SJSA1 (cell line): Measurements from ENCODE around the gene CCSER1. TPM values are rescaled to one million over a fixed set of nuclear protein-coding genes. Genes with fewer than 3 reads are reported as not detected.
"Not testable (repeated sequence)": the region's sequence is repeated elsewhere in the genome, so short reads cannot be mapped to it uniquely, and the experiment has no call there.

ENCODE experiments used
- DNase-seq, 2 experiments: peaks; one replicate each; pipeline ENCODE4 v3.0.0-alpha.2; 2015 to 2020; ENCODE audit warnings: low spot score in 2 of 2, low read depth in 1 of 2
- H3K27ac ChIP-seq: fragments of 250-450 bp; sonication (Bioruptor Pico); 2 replicates; pipeline ENCODE4 v1.5.1; 2020; ENCODE audit warnings: mild to moderate bottlenecking, moderate library complexity
- H3K27me3 ChIP-seq: fragments of 250-450 bp; sonication (Bioruptor Pico); replicated peaks from 2 replicates; pipeline ENCODE4 v1.5.1; 2020; ENCODE audit warnings: mild to moderate bottlenecking, moderate library complexity
- H3K36me3 ChIP-seq: fragments of 250-450 bp; sonication (Bioruptor Pico); 2 replicates; pipeline ENCODE4 v1.5.1; 2020; ENCODE audit warnings: mild to moderate bottlenecking
- H3K4me1 ChIP-seq: fragments of 250-450 bp; sonication (Bioruptor Pico); replicated peaks from 2 replicates; pipeline ENCODE4 v1.6.1; 2021; ENCODE audit warnings: mild to moderate bottlenecking
- H3K4me3 ChIP-seq: fragments of 250-450 bp; sonication (Bioruptor Pico); 2 replicates; pipeline ENCODE4 v1.5.1; 2020; ENCODE audit warnings: mild to moderate bottlenecking
- H3K9me3 ChIP-seq: fragments of 250-450 bp; sonication (Bioruptor Pico); replicated peaks from 2 replicates; pipeline ENCODE4 v1.5.1; 2020; ENCODE audit warnings: mild to moderate bottlenecking
- total RNA-seq: library from RNA; depleted of rRNA; stranded (reverse); fragments of >200 nt; shearing (Covaris generic); gene quantifications from 2 replicates; pipeline ENCODE4 v1.2.3, GENCODE V29; 2014

CCSER1 gene
- total RNA-seq, 1 experiment from 2014 or later, result not detected

DNA sequence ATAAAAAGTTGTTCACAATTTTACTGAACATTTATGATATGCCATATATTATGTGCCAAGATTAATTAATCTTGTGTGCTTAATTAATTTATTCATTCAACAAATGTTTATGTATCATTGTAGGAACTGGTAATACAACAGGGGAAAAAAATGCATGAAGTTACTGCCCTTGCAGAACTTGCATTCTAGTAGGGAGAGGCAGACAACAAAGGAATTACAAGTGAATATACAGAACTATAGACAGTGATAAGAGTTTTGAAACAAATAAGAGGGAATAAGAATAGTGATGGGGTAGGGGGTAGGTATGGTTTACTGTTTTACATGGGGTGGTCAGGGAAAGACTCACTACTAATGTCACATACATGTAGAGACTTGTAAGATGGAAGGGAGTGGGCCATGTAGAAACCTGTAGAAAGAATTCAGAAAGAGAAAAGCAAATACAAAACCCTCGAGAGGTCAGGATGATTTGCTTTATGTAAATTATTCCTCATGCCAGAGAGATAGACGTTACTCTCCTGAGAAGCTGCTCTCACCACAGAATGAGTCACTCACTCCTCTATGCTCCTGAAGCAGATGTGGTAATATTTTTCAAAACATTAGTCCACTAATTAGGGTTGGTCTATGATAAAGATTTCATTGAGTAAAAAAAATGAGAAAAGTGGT is 1321.6 kb downstream of the CCSER1 start:
- H3K4me1 ChIP-seq, result no peaks in the 10 kb centered on the region
- H3K4me3 ChIP-seq, result no peak overlapping the region
- H3K36me3 ChIP-seq, result no peaks in the 10 kb centered on the region
- H3K9me3 ChIP-seq, result peaks cover 2% of the 10 kb centered on the region; the same call in 1 of the 2 replicates
- no peaks in the 10 kb centered on the region for H3K27me3 ChIP-seq
- no peak overlapping the region for H3K27ac ChIP-seq
- no peak for DNase-seq

DNA sequence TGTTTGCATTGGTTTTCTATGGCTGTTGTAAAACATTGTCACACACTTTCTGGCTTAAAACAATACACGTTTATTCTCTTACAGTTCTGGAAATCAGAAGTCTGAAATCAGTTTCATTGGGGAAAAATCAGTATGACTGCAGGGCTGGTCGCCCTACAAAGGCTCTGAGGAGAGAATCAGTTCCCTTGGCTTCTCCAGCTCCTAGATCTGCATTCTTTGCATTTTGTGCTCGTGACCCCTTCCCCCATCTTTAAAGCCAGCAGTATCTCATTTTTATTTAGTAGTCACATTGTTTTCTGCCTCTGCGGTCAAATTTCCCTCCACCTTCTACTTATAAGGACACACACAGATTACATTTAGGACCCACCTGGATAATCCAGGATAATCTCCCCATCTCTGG is 1326.9 kb downstream of the CCSER1 start:
- DNase-seq, result no peak
- peaks cover 6% of the 10 kb centered on the region for H3K9me3 ChIP-seq
- no peaks in the 10 kb centered on the region for H3K4me1 ChIP-seq
- H3K27ac ChIP-seq, result no peak overlapping the region
- no peak overlapping the region for H3K4me3 ChIP-seq
- H3K27me3 ChIP-seq, result no peaks in the 10 kb centered on the region
- no peaks in the 10 kb centered on the region for H3K36me3 ChIP-seq

DNA sequence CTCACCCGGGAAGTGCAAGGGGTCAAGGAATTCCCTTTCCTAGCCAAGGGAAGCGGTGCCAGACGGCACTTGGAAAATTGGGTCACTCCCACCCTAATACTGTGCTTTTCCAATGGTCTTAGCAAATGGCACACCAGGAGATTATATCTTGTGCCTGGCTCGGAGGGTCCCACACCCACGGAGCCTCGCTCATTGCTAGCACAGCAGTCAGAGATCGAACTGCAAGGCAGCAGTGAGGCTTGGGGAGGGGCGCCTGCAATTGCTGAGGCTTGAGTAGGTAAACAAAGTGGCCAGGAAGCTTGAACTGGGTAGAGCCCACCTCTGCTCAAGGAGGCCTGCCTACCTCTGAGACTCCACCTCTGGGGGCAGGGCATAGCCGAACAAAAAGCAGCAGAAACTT is 1335.4 kb downstream of the CCSER1 start:
- not testable (repeated sequence) for H3K9me3 ChIP-seq, DNase-seq, H3K27me3 ChIP-seq, H3K27ac ChIP-seq, H3K4me1 ChIP-seq, H3K36me3 ChIP-seq, H3K4me3 ChIP-seq

DNA sequence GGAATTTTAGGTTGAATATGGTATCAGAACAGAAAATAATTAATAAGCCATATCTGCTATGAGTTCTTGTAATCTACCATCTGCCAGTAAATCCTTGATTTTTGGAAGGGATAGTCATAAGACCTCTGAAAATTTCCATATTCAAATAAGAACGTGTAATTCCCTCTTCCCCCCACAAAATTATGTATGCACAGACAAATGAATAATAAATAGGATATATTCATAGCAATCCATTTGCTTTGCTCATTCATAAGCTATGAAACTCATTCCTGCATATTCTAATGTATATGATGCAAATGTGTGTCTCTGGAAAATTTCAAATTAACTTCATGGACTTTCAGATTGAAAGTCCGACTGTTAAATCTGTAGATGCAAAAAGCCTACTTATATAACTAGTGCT is 1343.5 kb downstream of the CCSER1 start:
- no peaks in the 10 kb centered on the region for H3K36me3 ChIP-seq
- no peaks in the 10 kb centered on the region for H3K4me1 ChIP-seq
- no peak for DNase-seq
- no peak overlapping the region for H3K4me3 ChIP-seq
- H3K9me3 ChIP-seq, result peaks cover 2% of the 10 kb centered on the region; the same call in 1 of the 2 replicates
- no peak overlapping the region for H3K27ac ChIP-seq
- H3K27me3 ChIP-seq, result no peaks in the 10 kb centered on the region

DNA sequence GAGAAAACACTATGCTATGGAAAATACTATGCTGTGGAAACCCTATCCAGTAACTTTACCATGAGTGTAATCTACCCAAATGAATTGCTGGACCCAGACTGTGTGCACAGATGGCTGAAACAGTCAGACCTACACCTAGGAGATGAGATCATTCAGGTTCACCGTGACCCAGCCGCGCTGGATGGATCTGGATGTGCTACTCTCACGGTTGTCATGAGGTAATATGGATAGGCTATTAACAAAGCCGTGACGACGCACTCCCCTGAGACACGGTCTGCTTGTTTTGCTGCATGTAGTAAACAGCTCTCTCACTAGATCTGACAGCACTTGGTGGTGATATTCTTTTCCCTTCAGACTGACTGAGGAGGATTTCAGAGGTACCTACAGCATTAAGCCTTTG is 1344.1 kb downstream of the CCSER1 start:
- H3K9me3 ChIP-seq, result peaks cover 2% of the 10 kb centered on the region; the same call in 1 of the 2 replicates
- H3K4me1 ChIP-seq, result no peaks in the 10 kb centered on the region
- H3K27ac ChIP-seq, result no peak overlapping the region
- no peaks in the 10 kb centered on the region for H3K36me3 ChIP-seq
- H3K4me3 ChIP-seq, result no peak overlapping the region
- DNase-seq, result no peak
- H3K27me3 ChIP-seq, result no peaks in the 10 kb centered on the region

DNA sequence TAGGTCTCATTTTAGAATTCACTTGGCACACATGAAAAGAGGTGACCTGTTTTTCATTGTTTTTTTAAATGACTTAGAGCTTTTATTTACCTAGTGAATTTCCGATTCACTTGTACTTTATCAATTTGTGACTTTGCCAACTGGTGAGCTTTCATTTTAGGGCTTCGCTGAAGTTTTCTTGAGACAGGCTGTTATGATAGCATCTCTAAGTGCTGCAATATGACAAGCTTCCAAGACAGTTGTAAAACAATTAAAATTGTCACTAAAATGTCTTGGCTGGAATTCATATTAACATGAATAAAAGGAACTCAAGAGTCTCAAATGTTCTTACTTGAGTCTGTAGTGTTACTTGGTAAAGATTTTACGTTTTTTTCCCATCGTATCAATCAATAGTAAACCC is 1344.9 kb downstream of the CCSER1 start:
- no peak for DNase-seq
- Histone ChIP-seq H3K27ac (no peak overlapping the region), H3K27me3 (no peaks in the 10 kb centered on the region), H3K4me1 (no peaks in the 10 kb centered on the region), H3K4me3 (no peak overlapping the region), H3K36me3 (no peaks in the 10 kb centered on the region), H3K9me3 (peaks cover 2% of the 10 kb centered on the region; the same call in 1 of the 2 replicates)

DNA sequence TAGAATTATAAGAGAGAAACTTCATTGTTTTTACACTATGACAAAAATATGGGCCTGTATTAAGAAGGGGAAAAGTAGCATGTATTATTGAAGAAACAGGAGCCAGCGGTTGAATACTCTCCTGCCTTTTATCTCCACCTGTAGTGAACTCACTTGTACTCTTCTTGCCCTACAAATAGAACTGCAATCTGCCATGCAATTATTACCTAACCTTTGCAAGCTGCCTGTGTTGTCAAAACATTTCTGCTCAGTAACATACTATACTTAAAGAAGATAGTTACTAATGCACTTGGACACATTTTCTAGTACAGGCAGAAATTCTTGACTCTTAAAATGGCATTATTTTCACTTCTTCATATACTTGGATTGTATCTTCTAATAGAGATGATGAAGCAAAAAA is 1358.2 kb downstream of the CCSER1 start:
- Histone ChIP-seq H3K4me3 (no peak overlapping the region), H3K27me3 (no peaks in the 10 kb centered on the region), H3K4me1 (no peaks in the 10 kb centered on the region), H3K36me3 (no peaks in the 10 kb centered on the region), H3K9me3 (peaks cover 6% of the 10 kb centered on the region; the same call in 1 of the 2 replicates), H3K27ac (no peak overlapping the region)
- no peak for DNase-seq

DNA sequence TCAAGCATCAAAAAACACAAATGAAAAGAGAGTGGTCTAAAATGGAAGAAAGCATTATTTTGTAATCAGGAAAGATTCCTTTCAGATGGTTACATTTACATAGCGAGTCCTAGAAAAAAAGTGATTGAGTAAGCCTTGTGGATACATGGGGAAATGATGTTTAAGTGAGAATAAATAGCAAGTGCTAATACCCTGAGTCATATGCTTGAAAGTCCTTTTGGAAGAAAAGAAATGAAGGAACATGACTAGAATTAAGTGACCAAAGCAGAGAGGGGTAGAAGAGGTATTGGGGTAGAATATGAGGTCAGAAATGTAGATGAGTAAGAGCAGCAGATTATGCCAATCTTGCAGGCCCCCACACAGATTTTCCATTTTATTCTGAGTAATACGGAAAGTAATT is 1361.8 kb downstream of the CCSER1 start:
- Histone ChIP-seq H3K9me3 (0 out of 2 replicates have a peak, but pooled peaks cover 3% of the 10 kb centered on the region), H3K36me3 (no peaks in the 10 kb centered on the region), H3K27me3 (no peaks in the 10 kb centered on the region), H3K4me1 (no peaks in the 10 kb centered on the region), H3K4me3 (no peak overlapping the region), H3K27ac (no peak overlapping the region)
- no peak for DNase-seq

DNA sequence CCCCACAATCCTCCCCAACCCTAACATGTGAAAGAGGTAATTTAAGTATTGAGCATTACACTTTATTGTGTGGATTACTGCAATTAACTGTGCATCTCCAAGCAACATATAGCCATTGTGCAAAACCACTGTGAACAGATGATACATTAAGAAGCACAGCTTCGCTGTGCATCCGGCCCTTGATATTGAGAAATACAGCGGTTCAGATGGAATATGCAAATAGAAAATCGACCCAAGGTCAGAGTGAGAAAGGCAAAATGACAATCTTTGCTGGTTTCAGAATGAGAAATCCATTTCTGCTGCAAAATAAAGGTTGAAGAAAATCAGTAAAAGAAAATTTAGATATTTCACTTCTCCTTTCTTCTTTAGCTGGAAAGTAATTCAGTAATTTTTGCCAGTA is 1370.7 kb downstream of the CCSER1 start:
- Histone ChIP-seq H3K36me3 (no peaks in the 10 kb centered on the region), H3K27ac (no peak overlapping the region), H3K27me3 (no peaks in the 10 kb centered on the region), H3K9me3 (no peaks in the 10 kb centered on the region; the same call in 1 of the 2 replicates), H3K4me1 (no peaks in the 10 kb centered on the region), H3K4me3 (no peak overlapping the region)
- no peak for DNase-seq

DNA sequence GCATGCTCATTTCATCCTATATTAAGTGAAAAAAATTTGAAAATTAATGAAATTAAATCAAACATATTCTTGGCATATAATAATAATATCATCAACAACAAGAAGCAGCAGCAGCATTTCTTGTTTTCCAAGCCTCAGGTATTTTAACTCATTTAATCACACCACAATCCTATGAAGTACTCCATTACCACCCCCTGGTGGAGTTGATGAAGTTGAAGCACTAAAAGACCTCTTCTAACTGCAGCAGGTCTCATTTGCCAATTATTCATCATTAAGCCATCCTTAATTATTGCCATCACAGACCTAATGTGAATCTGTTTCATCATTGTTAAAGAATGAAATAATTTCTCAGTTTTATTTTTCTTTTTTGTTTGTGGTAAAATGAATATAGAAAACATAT is 1375.2 kb downstream of the CCSER1 start:
- no peak overlapping the region for H3K27ac ChIP-seq
- H3K4me3 ChIP-seq, result no peak overlapping the region
- H3K36me3 ChIP-seq, result no peaks in the 10 kb centered on the region
- no peak for DNase-seq
- no peaks in the 10 kb centered on the region for H3K27me3 ChIP-seq
- no peaks in the 10 kb centered on the region; the same call in 1 of the 2 replicates for H3K9me3 ChIP-seq
- H3K4me1 ChIP-seq, result no peaks in the 10 kb centered on the region

DNA sequence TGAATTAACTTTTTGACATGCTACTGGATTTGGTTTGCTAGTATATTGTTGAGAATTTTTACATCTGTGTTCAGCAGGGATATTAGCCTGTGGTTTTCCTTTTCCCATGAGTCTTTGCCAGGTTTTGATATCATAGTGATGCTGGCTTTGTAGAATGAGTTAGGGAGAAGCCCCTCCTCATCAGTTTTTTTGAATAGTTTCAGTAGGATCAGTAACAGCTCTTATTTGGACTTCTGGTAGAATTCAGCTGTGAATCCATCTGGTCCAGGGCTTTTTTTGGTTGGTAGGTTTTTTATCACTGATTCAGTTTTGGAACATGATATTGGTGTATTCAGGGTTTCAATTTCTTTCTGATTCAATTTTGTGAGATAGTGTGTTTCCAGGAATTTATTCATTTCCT is 1386.1 kb downstream of the CCSER1 start:
- Histone ChIP-seq H3K9me3 (0 out of 2 replicates have a peak, but pooled peaks cover 3% of the 10 kb centered on the region), H3K27me3 (no peaks in the 10 kb centered on the region), H3K27ac (no peak overlapping the region), H3K4me3 (no peak overlapping the region), H3K4me1 (no peaks in the 10 kb centered on the region), H3K36me3 (no peaks in the 10 kb centered on the region)
- DNase-seq, result no peak

DNA sequence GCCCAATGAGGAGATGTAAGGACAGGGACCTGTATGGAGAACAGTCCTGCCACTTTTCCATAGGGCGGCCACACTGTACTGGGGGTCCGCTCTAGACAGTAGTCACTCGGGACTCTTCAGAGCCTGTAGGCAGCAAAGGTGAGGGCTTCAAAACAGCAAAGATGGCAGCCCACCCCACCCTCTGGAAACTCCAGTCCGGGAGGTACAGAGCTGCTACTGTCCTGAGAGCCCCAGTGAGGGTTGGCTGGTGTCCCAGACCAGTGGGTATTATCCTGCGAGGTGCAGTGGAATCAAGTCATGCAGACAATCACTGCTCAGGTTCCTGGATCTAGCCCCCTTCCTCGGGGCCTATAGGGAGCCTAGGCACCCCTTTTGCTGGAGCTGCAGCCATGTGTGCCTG is 1392.0 kb downstream of the CCSER1 start:
- no peaks in the 10 kb centered on the region for H3K36me3 ChIP-seq
- no peak overlapping the region for H3K27ac ChIP-seq
- no peaks in the 10 kb centered on the region for H3K27me3 ChIP-seq
- no peak for DNase-seq
- H3K4me3 ChIP-seq, result no peak overlapping the region
- H3K4me1 ChIP-seq, result no peaks in the 10 kb centered on the region
- H3K9me3 ChIP-seq, result 0 out of 2 replicates have a peak, but pooled peaks cover 3% of the 10 kb centered on the region

DNA sequence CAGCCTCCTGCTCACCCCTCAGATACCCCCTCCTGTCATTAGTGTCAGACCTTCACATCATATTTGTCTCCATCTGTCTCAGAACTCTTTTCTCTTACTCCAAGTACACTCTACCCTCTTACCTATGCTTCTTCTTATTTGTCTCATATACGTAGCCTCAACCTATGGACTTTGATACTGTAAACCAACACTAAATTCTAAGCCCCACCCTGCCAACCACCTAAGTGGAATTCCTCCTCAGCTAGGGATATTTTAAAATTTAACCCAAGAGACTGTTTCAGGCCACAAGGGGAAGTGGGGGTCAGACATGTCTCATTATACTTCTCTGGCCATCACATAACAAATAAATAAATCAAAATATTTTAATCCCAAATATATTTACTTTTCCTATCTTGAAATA is 1398.4 kb downstream of the CCSER1 start:
- no peak for DNase-seq
- no peaks in the 10 kb centered on the region for H3K36me3 ChIP-seq
- H3K9me3 ChIP-seq, result no peaks in the 10 kb centered on the region
- no peak overlapping the region for H3K27ac ChIP-seq
- no peaks in the 10 kb centered on the region for H3K4me1 ChIP-seq
- no peaks in the 10 kb centered on the region for H3K27me3 ChIP-seq
- H3K4me3 ChIP-seq, result no peak overlapping the region

DNA sequence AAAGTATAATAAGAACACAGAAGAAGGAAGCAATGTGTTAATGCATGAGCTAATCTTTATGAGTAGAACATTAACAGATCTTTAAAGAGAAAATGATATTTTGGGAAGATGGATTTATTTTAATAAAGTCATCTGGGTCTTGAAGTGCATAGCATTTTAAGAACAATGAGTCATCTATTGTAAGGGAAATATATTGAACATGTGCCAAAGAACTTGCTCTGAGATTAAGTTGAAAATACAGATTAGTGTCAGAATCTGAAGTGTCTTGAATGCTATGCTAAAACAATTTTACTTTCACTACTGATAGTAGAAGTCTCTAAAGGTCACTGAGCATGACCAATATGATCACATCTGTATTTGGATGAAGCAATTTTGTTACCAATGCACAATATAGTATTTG is 1399.9 kb downstream of the CCSER1 start:
- no peaks in the 10 kb centered on the region for H3K27me3 ChIP-seq

DNA sequence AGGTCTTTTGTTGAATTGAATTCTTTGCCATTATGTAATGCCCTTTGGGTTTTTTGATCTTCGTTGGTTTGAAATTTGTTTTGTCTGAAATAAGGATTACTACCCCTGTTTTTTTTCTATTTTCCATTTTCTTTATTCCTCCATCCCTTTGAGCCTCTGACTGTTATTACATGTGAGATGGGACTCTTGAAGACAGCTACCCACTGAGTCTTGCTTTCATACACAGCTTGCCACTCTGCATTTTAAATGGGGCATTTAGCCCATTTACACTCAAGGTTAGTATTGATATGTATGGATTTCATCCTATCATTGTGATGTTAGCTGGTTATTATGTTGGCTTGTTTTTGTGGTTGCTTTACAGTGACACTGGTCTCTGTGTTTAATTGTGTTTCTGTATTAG is 1440.4 kb downstream of the CCSER1 start:
- no peaks in the 10 kb centered on the region for H3K36me3 ChIP-seq
- no peak for DNase-seq
- peaks cover 3% of the 10 kb centered on the region; the same call in 1 of the 2 replicates for H3K9me3 ChIP-seq
- no peak overlapping the region for H3K4me3 ChIP-seq
- no peaks in the 10 kb centered on the region for H3K4me1 ChIP-seq
- H3K27me3 ChIP-seq, result no peaks in the 10 kb centered on the region
- no peak overlapping the region for H3K27ac ChIP-seq

More for the DNA sequence above, 1399.9 kb downstream of the CCSER1 start:
- Histone ChIP-seq H3K36me3 (no peaks in the 10 kb centered on the region), H3K4me3 (no peak overlapping the region), H3K27ac (no peak overlapping the region), H3K9me3 (no peaks in the 10 kb centered on the region), H3K4me1 (no peaks in the 10 kb centered on the region)
- no peak for DNase-seq
